Skeletal muscle satellite cell (primary cell): Measurements from ENCODE around the gene KCTD5. TPM values are rescaled to one million over a fixed set of nuclear protein-coding genes. Genes with fewer than 3 reads are reported as not detected.
"Not testable (repeated sequence)": the region's sequence is repeated elsewhere in the genome, so short reads cannot be mapped to it uniquely, and the experiment has no call there.

Source experiments
- H3K27me3 ChIP-seq: 2 replicates; pipeline ENCODE4 v1.7.0; 2013; ENCODE audit warnings: low read length; ENCODE audit not compliant: control insufficient read depth, insufficient read depth
- H3K36me3 ChIP-seq: 2 replicates; pipeline ENCODE4 v1.7.0; 2013; ENCODE audit warnings: mild to moderate bottlenecking, control low read depth, low read length; ENCODE audit not compliant: insufficient read depth
- H3K4me1 ChIP-seq: 2 replicates; pipeline ENCODE4 v1.7.0; 2013; ENCODE audit warnings: low read length; ENCODE audit not compliant: control insufficient read depth, insufficient read depth
- H3K4me2 ChIP-seq: 2 replicates; pipeline ENCODE4 v1.7.0; 2013; ENCODE audit warnings: mild to moderate bottlenecking, low read length
- H3K4me3 ChIP-seq: 2 replicates; pipeline ENCODE4 v1.7.0; 2013; ENCODE audit warnings: low read length
- H3K9ac ChIP-seq: 2 replicates; pipeline ENCODE4 v1.7.0; 2013; ENCODE audit warnings: mild to moderate bottlenecking, low read depth, low read length, moderate library complexity
- H3K9me3 ChIP-seq: replicated peaks from 2 replicates; pipeline ENCODE4 v1.7.0; 2013; ENCODE audit warnings: mild to moderate bottlenecking, control low read depth, low read length
- total RNA-seq: library from RNA; depleted of rRNA; stranded (reverse); fragments of >200 nt; gene quantifications from 2 replicates; pipeline ENCODE4 v1.2.3, GENCODE V29; 2012; rRNA removed

KCTD5 gene, protein sequence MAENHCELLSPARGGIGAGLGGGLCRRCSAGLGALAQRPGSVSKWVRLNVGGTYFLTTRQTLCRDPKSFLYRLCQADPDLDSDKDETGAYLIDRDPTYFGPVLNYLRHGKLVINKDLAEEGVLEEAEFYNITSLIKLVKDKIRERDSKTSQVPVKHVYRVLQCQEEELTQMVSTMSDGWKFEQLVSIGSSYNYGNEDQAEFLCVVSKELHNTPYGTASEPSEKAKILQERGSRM
- total RNA-seq, result 21.8 and 23.6 TPM in 2 replicates

DNA sequence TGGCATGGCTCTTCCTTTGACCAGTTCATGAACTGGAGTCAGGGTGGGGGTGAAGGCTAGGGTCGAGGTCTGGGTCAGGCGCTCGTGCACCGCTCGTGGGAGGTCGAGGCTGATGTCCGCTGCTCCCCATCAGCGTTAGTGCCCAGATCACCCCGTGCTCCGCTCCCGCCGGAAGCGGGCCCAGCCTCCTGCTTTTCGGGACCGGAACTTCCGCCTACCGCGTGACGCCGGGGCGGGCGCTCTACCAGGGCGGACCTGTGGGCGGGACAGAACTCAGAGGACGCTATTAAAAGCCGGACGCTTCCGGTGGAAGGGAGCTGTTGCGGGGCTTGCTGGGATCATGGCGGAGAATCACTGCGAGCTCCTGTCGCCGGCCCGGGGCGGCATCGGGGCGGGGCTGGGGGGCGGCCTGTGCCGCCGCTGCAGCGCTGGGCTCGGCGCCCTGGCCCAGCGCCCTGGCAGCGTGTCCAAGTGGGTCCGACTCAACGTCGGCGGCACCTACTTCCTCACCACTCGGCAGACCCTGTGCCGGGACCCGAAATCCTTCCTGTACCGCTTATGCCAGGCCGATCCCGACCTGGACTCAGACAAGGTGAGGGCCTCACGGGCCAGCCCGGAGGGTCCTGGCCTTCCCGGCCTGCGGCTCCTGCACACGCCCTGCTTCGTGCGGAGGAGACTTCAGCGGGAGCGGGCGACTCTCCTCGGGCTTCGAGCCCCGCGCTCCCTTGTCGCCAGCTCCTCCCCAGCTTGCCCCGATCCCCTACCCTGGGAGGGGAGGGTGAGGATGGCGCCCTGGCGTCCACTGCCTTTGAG is at the start of gene KCTD5:
TSS of gene KCTD5 (plus strand) at position 315 of the 813 bp plus-strand sequence. CDS start at position 341, 26 bp downstream.
- H3K4me2 ChIP-seq, result peak within 1 kb of the TSS; percentile 96
- H3K9ac ChIP-seq, result peak within 1 kb of the TSS; percentile 98
- H3K27me3 ChIP-seq, result no peaks in the 10 kb centered on the region

DNA sequence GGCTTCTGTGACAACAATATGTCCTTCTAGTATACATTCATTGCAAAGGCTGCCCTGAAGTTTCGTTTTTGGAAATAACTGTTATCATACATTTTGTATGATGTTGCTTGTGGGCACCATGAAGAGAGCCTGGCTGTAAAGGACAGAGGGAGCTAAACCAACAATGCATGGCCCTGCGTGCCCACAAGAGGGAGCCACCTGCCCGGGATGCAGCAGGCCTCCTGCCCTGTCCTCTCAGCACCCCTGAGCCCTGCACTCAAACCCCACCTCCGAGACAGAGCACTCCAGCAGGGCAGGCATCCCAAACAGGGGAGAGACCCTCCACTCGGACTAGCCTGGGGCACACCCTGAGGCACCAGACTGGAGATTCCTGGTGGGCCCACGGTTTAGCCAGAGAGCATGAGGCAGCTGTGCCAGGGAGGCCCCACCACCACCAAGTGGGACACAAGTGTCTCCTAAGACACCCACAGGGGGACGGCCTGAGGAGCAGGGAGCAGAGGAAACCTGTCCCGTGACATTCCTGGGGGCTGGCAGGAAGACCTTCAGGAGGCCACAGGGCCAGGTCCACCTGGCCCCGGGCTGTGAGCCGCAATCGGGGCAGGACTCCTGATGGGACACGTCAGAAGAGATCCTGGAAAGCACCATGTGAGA is 43.1 kb upstream of the KCTD5 start:
- H3K36me3 ChIP-seq, H3K27me3 ChIP-seq, H3K4me2 ChIP-seq, H3K9ac ChIP-seq, H3K4me1 ChIP-seq, H3K4me3 ChIP-seq, H3K9me3 ChIP-seq: not testable (repeated sequence)

More for the DNA sequence above, at the start of gene KCTD5:
- Histone ChIP-seq H3K4me3 (peak within 1 kb of the TSS; percentile 94), H3K4me1 (peaks cover 14% of the 10 kb centered on the region), H3K36me3 (no peaks in the 10 kb centered on the region), H3K9me3 (no peaks in the 10 kb centered on the region)

DNA sequence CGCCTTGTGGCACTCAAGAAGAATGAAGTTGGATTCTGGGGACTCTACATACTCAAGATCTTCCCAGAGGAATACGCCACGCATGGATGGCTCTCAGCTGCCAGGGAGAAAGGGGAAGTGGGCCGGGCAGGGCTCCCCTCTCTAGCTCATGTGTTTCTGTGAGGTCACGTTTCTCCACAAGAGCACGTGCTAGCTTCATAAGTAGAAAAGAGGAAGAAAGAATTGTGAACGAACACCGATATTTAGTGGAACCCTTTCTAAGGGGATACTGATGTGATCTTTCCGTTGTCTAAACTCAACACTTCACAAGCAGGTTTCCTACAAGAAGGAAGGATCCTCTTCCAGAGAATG is 42.6 kb upstream of the KCTD5 start:
- not testable (repeated sequence) for H3K9ac ChIP-seq, H3K36me3 ChIP-seq, H3K9me3 ChIP-seq, H3K4me1 ChIP-seq, H3K4me2 ChIP-seq, H3K27me3 ChIP-seq, H3K4me3 ChIP-seq

DNA sequence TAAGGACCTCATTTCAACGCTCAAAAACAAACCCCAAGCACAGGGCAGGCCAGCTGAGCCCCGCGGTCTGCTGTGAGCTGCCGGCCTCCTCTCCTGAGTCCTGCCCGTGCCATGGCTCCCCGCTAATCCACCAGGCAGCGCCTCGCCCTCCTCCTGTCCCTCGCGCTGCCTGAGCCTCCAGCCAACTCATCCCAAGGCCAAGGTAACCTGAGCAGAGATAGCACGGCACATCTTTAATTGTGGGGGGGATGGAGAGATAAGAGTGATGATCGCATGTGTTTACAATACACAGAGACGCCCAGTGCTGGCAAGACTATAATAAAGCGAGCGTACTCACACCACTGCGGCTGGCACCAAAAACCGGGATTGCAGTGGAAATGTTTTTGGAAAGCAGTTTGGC is 39.8 kb upstream of the KCTD5 start:
- H3K4me1 ChIP-seq, H3K36me3 ChIP-seq, H3K4me3 ChIP-seq, H3K9me3 ChIP-seq, H3K27me3 ChIP-seq, H3K4me2 ChIP-seq, H3K9ac ChIP-seq: not testable (repeated sequence)

DNA sequence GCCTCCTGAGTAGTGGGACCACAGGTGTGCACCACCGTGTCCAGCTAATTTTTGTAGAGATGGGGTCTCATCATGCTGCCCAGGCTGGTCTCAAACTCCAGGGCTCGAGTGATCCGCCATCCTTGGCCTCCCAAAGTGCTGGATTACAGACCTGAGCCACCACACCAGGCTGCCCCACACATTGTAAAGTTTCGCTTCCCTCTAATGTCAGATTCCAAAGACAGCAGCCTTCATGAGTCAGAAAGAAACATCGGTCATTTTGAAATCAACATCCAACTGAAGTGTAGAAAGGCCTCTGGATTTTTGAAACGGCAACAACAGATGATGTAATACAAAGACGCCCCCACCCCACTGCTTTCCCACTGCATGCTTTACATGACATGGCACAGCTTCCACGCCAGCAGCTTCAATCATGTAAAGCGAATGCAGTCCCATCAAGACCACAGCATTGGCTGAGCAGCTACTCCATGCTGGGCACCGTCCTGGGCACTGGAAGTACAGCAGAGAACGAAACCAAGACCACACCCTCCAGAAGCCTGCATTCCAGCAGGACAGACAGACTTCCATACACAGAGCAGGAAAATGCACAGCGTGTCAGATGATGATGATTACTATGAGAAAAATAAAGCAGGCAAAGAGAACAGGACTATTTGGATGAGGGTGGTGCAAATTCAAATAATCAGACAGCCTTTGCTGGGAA is 37.4 kb upstream of the KCTD5 start:
- H3K9ac ChIP-seq, H3K4me3 ChIP-seq, H3K36me3 ChIP-seq: not testable (repeated sequence)

DNA sequence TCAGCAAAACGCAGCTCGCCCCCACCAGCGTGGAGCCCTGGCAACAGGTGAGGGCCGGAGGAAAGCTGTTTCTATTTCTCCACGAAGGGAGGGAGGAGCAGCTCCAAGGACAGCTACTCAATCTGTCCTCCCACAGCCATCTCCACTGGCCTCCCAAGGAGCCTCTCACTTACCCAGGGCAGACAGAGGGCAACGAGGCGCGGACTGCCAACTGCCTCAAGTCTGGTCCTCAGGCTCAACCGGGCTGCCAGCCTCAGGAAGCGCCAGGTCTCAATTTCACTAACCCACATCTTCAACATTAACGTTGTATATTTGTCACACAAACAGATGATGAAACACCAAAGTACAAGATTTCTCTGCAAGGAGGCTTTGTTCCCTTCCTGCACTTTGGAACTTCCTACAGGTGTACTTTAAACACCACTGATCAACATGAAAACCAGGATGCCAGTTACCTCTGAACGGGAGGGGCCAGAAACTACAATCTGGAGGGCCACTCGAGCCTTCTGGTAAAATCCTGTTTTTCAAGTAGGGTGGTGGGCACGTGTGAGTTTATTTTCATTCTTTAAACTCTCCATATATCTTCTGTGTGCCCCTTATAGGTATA is 31.0 kb upstream of the KCTD5 start:
- H3K4me3 ChIP-seq, H3K4me1 ChIP-seq, H3K4me2 ChIP-seq, H3K27me3 ChIP-seq, H3K36me3 ChIP-seq, H3K9ac ChIP-seq, H3K9me3 ChIP-seq: not testable (repeated sequence)

More for the DNA sequence above, 37.4 kb upstream of the KCTD5 start:
- not testable (repeated sequence) for H3K4me1 ChIP-seq, H3K4me2 ChIP-seq, H3K27me3 ChIP-seq, H3K9me3 ChIP-seq

DNA sequence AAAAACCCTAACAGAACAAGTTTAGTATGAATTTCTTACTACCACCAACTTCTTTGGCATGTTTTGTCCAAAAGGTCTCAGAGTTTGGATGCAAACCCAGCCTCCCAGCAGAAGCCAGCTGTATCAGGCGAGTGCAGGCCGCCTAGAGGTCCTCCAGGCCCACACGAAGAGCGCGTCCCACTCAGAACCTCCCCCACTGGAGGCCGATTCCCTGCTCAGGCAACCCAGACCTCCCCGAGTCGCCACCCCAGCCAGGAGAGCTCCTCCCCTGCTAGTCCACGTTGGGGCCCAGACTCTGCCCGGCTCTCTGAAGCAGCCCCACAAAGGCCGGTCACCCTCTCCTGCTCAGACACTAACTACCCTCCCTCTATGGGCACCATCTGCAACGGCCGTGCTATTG is 28.4 kb upstream of the KCTD5 start:
- peaks cover 11% of the 10 kb centered on the region for H3K27me3 ChIP-seq
- not testable (repeated sequence) for H3K4me1 ChIP-seq, H3K4me3 ChIP-seq, H3K36me3 ChIP-seq, H3K9ac ChIP-seq, H3K4me2 ChIP-seq, H3K9me3 ChIP-seq

DNA sequence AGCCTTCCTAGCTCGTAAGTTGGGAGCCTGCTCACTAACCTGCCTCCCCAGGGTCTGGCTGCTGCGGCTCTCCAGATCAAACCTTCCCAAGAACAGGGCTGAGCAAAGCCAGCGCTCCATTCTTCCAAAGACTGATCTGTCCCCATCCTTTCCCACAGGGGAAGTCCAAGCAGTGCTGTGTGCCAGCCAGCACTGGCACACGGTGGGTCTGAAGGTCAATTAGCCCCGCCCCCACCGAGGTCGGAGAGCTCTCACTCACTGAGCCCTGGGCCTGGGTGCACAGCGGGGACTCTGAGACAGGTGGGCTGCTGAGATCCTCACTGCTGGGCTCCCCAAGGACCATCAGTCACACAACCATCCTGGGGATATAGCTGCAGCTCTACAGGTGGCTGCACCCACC is 27.4 kb upstream of the KCTD5 start:
- H3K27me3 ChIP-seq, result peaks cover 11% of the 10 kb centered on the region
- not testable (repeated sequence) for H3K9me3 ChIP-seq, H3K4me1 ChIP-seq, H3K9ac ChIP-seq, H3K4me3 ChIP-seq, H3K4me2 ChIP-seq, H3K36me3 ChIP-seq

DNA sequence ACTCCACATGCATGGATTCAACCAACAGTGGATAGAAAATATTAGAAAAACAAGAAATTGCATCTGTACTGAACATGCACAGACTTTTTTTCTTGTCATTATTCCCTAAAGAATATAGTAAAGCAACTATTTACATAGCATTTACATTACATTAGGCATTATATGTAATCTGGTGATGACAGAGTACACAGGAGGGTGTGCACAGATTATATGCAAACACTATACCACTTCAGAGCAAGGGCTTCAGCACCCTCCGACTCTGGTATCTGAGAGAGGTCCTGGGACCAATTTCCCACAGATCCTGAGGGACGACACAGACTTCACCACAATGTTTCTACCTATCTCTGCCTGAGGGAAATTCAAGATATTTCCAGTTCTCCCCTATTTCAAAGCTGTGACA is 25.3 kb upstream of the KCTD5 start:
- Histone ChIP-seq H3K36me3 (no peaks in the 10 kb centered on the region), H3K4me3 (no peak overlapping the region), H3K9me3 (no peaks in the 10 kb centered on the region), H3K4me2 (no peak overlapping the region), H3K9ac (no peak overlapping the region), H3K27me3 (peaks cover 11% of the 10 kb centered on the region), H3K4me1 (no peaks in the 10 kb centered on the region)

DNA sequence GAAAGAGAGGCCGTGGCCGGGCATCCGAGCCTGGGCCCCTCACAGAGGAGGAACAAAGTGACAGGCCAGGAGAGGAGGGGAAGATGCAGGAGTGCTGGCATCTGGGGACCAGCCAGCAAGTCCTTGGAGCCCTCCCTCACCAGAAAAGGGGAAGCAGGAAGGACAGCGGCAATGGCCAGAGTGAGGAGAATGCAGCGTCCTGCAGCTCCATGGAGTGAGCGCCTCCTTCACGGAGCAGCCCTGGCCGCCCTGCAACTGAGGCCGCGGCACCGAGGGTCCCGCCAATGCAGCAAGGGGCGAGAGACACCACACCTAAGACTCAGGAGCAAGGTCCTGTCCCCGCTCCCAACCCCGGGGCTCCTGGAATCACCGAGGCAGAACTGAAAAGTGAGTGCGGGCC is 24.5 kb upstream of the KCTD5 start:
- H3K4me2 ChIP-seq, H3K36me3 ChIP-seq, H3K9ac ChIP-seq, H3K4me3 ChIP-seq, H3K9me3 ChIP-seq, H3K4me1 ChIP-seq: not testable (repeated sequence)
- H3K27me3 ChIP-seq, result peaks cover 11% of the 10 kb centered on the region

DNA sequence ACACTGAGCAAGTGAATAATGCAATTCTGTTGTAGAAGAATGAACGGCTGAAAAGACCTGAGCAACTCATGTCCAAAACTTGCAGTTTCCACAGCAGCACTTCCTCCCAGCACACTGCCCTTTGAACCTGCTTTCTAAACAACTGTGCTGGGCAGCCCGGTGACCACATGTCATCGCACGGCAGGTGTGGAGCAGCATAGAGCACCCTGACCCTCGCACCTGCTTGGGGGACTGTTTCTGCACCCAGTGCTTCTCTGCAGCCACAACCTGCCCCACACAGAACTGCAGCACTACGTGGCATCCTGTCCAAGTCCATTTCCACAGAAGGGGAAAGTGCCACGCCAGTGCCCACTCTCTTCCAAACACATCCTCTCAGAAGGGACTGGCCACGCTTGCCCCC is 22.8 kb upstream of the KCTD5 start:
- not testable (repeated sequence) for H3K9me3 ChIP-seq, H3K4me1 ChIP-seq, H3K9ac ChIP-seq, H3K4me3 ChIP-seq, H3K4me2 ChIP-seq, H3K36me3 ChIP-seq
- peaks cover 11% of the 10 kb centered on the region for H3K27me3 ChIP-seq
